PC-9 (cell line): ENCODE data around the gene SPP1.

Experiments
- CTCF ChIP-seq: fragments of 200-600 bp; sonication (generic); conservative IDR thresholded peaks from 2 replicates; pipeline ENCODE4 v1.6.1; 2017; ENCODE audit warnings: mixed run types, antibody characterized with exemption, mild to moderate bottlenecking, moderate library complexity
- EZH2 ChIP-seq: fragments of 200-600 bp; sonication (generic); IDR thresholded peaks from 2 replicates; pipeline ENCODE4 v1.8.0; 2017; ENCODE audit warnings: antibody characterized with exemption, low read depth

GRCh38 chr4:87983996-87984395, 8.5 kb downstream of the SPP1 start:
- TF ChIP-seq CTCF (no peak), EZH2 (no peak)
